GM12878 (cell line): ENCODE data around the gene THOC6. TPM values are rescaled to one million over a fixed set of nuclear protein-coding genes. Genes with fewer than 3 reads are reported as not detected.

ENCODE experiments used
- ATAC-seq: fragments of 200-7000 bp; cut with Tn5 transposase; 3 replicates; pipeline ENCODE4 v1.9.1; 2020; ENCODE audit warnings: mild to moderate bottlenecking, moderate library complexity
- BruUV-seq: library from RNA; stranded (reverse); fragments of 400-500 nt; replicated peaks from 2 replicates; lab custom pipeline; 2021; lab: Mats Ljungman, UMichigan
- CTCF ChIA-PET: fragments of 300-600 bp; sonication (Branson Sonifier 250); formaldehyde crosslinking; extraction: SDS; loops from one replicate; lab custom pipeline; 2021; ENCODE audit warnings: inconsistent platforms; lab: Yijun Ruan, JAX
- POLR2A ChIA-PET: fragments of 350-600 bp; formaldehyde crosslinking; extraction: SDS; loops from one replicate; lab custom pipeline; 2021; ENCODE audit warnings: inconsistent platforms; lab: Charles Lee
- RAD21 ChIA-PET: fragments of 300-600 bp; sonication (Branson Sonifier 250); formaldehyde crosslinking; loops from one replicate; lab custom pipeline; 2023; ENCODE audit warnings: antibody characterized with exemption; ENCODE audit not compliant: unreplicated experiment; lab: Charles Lee
- SMC1A ChIA-PET: fragments of 300-600 bp; sonication (Branson Sonifier 250); formaldehyde crosslinking; loops from one replicate; lab custom pipeline; 2023; ENCODE audit not compliant: unreplicated experiment, uncharacterized antibody; lab: Charles Lee
- DNase-seq: peaks from one replicate; pipeline ENCODE4 v3.0.0-alpha.2; 2011; ENCODE audit warnings: low read depth, low spot score
- FAIRE-seq: peaks from 3 replicates; lab custom pipeline; 2011; peaks lifted over from hg19 to GRCh38; lab: Jason Lieb, UNC
- H2AFZ ChIP-seq: 2 replicates; pipeline ENCODE4 v1.6.0; 2011; ENCODE audit warnings: low read depth, low read length, control low read depth; ENCODE audit not compliant: control insufficient read depth
- H3K27ac ChIP-seq: 2 replicates; pipeline ENCODE4 v1.5.1; 2011; ENCODE audit warnings: control low read depth; ENCODE audit not compliant: control insufficient read depth, insufficient read depth
- H3K27me3 ChIP-seq, 2 experiments: replicated peaks in 1 of 2; 2 replicates each; pipeline versions ENCODE4 v1.6.0 to v1.6.1; 2011; ENCODE audit warnings: low read length in 1 of 2; ENCODE audit not compliant: control insufficient read depth in 2 of 2, insufficient read depth in 2 of 2
- H3K36me3 ChIP-seq, 2 experiments: 2 replicates each; pipeline ENCODE4 v1.5.1; 2011; ENCODE audit warnings: low read length in 1 of 2; ENCODE audit not compliant: control insufficient read depth in 2 of 2, insufficient read depth in 2 of 2
- H3K4me1 ChIP-seq: 2 replicates; pipeline ENCODE4 v1.6.1; 2011; ENCODE audit warnings: mild to moderate bottlenecking, low read length, moderate library complexity, mixed read lengths; ENCODE audit not compliant: control insufficient read depth, insufficient read depth
- H3K4me2 ChIP-seq: 2 replicates; pipeline ENCODE4 v1.6.0; 2011; ENCODE audit warnings: control low read depth; ENCODE audit not compliant: control insufficient read depth, insufficient read depth
- H3K4me3 ChIP-seq: fragments of 200-600 bp; sonication (generic); 2 replicates; pipeline ENCODE4 v1.5.1; 2016
- H3K79me2 ChIP-seq: 2 replicates; pipeline ENCODE4 v1.6.0; 2011; ENCODE audit warnings: low read length; ENCODE audit not compliant: control insufficient read depth, insufficient read depth
- H3K9ac ChIP-seq: 2 replicates; pipeline ENCODE4 v1.8.0; 2011; ENCODE audit warnings: low read length, control low read depth, mixed read lengths; ENCODE audit not compliant: control insufficient read depth, insufficient read depth
- H3K9me3 ChIP-seq: replicated peaks from 3 replicates; pipeline ENCODE4 v1.5.1; 2011; ENCODE audit warnings: mild to moderate bottlenecking, low read length; ENCODE audit not compliant: control insufficient read depth, insufficient read depth
- H4K20me1 ChIP-seq: 2 replicates; pipeline ENCODE4 v1.6.0; 2011; ENCODE audit not compliant: control insufficient read depth, insufficient read depth
- BMI1 ChIP-seq: fragments of 450-650 bp; IDR thresholded peaks from 2 replicates; pipeline ENCODE4 v1.6.1; 2016; ENCODE audit warnings: mild to moderate bottlenecking, moderate library complexity, borderline replicate concordance
- CBX3 ChIP-seq: fragments of 200-600 bp; sonication (generic); IDR thresholded peaks from 2 replicates; pipeline ENCODE4 v1.6.1; 2016; ENCODE audit warnings: low read depth, borderline replicate concordance
- JUNB ChIP-seq: IDR thresholded peaks from 2 replicates; pipeline ENCODE4 v1.6.1; 2016; ENCODE audit warnings: antibody characterized with exemption, mild to moderate bottlenecking
- MYB ChIP-seq: fragments of 150-350 bp; IDR thresholded peaks from 2 replicates; pipeline ENCODE4 v1.6.1; 2014; ENCODE audit warnings: mild to moderate bottlenecking, low read depth, low read length, borderline replicate concordance
- TARDBP ChIP-seq: IDR thresholded peaks from 2 replicates; pipeline ENCODE4 v1.6.1; 2016; ENCODE audit warnings: borderline replicate concordance
- ZBTB4 ChIP-seq: fragments of 450-650 bp; formaldehyde crosslinking; IDR thresholded peaks from 2 replicates; pipeline ENCODE4 v1.4.0; 2022; ENCODE audit warnings: mild to moderate bottlenecking, moderate library complexity
- ZNF274 ChIP-seq: IDR thresholded peaks from one replicate; pipeline ENCODE4 v1.8.0; 2011; ENCODE audit not compliant: insufficient read length, insufficient read depth
- WGBS: methylation state at CpG from one replicate; pipeline ENCODE4 v1.1.6; 2016; ENCODE audit warnings: low lambda C conversion rate; ENCODE audit not compliant: insufficient replicate concordance, insufficient coverage; ENCODE audit errors: missing lambda C conversion rate; 5-methylcytosine and 5-hydroxymethylcytosine counted together
- in situ Hi-C: fragments of 300-500 bp; cut with MboI; formaldehyde crosslinking; loops from 9 replicates; pipeline ENCODE4 v1.14.3; 2018; ENCODE audit warnings: mixed read lengths
- intact Hi-C: fragments of 100-400 bp; cut with micrococcal nuclease; formaldehyde crosslinking; loops from one replicate; pipeline ENCODE4 v1.14.2; 2022; ENCODE audit not compliant: unreplicated experiment
- polyA plus RNA-seq, 11 experiments: library from polyadenylated mRNA; depleted of rRNA in 4 of 11; unstranded in 6 of 11; stranded (reverse) in 5 of 11; fragments of >200 nt; fragmentation: Nextera tagmentation in 4 of 11; fragmentation: Illumina TruSeq in 1 of 11; extraction: Ambion mirVana in 4 of 11; extraction: Trizol in 1 of 11; gene quantifications; 1 replicate in 1 of 11; 2 replicates in 10 of 11; pipeline versions ENCODE4 v1.2.1 to v1.2.3, GENCODE V29; 2011 to 2016; ENCODE audit warnings: inconsistent platforms in 2 of 11, missing spikeins in 2 of 11, low read depth in 1 of 11
- total RNA-seq, 4 experiments: library from RNA; depleted of rRNA in 3 of 4; stranded (reverse); fragments of >200 nt in 3 of 4; fragmentation: Illumina TruSeq in 1 of 4; extraction: Trizol in 1 of 4; gene quantifications; 2 replicates each; pipeline versions ENCODE4 v1.2.1 to v1.2.3, GENCODE V29; 2013 to 2021
- TF ChIP-seq, protein P1 (sequence below): fragments of 450-650 bp; IDR thresholded peaks from 2 replicates; pipeline ENCODE4 v1.6.1; 2017; ENCODE audit warnings: borderline replicate concordance
- TF ChIP-seq, protein P2 (sequence below): fragments of 450-650 bp; conservative IDR thresholded peaks from 2 replicates; pipeline ENCODE4 v1.6.1; 2017; ENCODE audit warnings: mild to moderate bottlenecking, moderate library complexity

Gene THOC6
- total and polyA plus RNA-seq, 10 of the 15 experiments (the other 5 are each of a cell fraction or from before 2014, with no cell fraction given), result 1.0 to 54.4 (median 27.9) TPM

GRCh38 chr16:3013491-3013951 is 10.3 kb upstream of the THOC6 start:
- no peaks in the 10 kb centered on the region for H3K36me3 ChIP-seq
- no peak overlapping the region for H3K9ac ChIP-seq
- WGBS, result 70% methylated on average over 24 of the region's 27 CpGs
- ChIA-PET CTCF (interaction anchor here (0.6 to 0.9 kb wide), 2 partner anchors 15 to 19 kb away, joined by 3 read pairs; no protein-coding TSS in a partner anchor), SMC1A (no interaction called here), POLR2A (no interaction called here), RAD21 (no interaction called here)
- no peak overlapping the region for H3K4me2 ChIP-seq
- H3K4me1 ChIP-seq, result no peaks in the 10 kb centered on the region; the same call in 1 of the 2 replicates
- H3K79me2 ChIP-seq, result no peaks in the 10 kb centered on the region
- intact Hi-C loops (no loop called here), in situ Hi-C loops (no loop called here)
- DNase-seq, result no peak
- H4K20me1 ChIP-seq, result no peaks in the 10 kb centered on the region
- BruUV-seq, result no TSS peak
- H3K27me3 ChIP-seq, result peaks cover 0 to 10% of the 10 kb centered on the region in 2 experiments
- ATAC-seq, result no peak
- TF ChIP-seq ZNF274, result no peak
- TF ChIP-seq MYB, result no peak
- no peak for TF ChIP-seq TARDBP
- H3K9me3 ChIP-seq, result no peaks in the 10 kb centered on the region
- no peak for FAIRE-seq
- H3K4me3 ChIP-seq, result no peak overlapping the region
- no peak overlapping the region for H3K27ac ChIP-seq
- no peak overlapping the region for H2AFZ ChIP-seq

GRCh38 chr16:3013998-3014690 is 9.7 kb upstream of the THOC6 start:
- Histone ChIP-seq H3K9me3 (no peaks in the 10 kb centered on the region), H3K27ac (no peak overlapping the region), H3K79me2 (no peaks in the 10 kb centered on the region), H3K27me3 (peaks cover 0 to 10% of the 10 kb centered on the region in 2 experiments), H3K9ac (no peak overlapping the region), H4K20me1 (no peaks in the 10 kb centered on the region), H3K36me3 (no peaks in the 10 kb centered on the region), H3K4me2 (no peak overlapping the region), H3K4me1 (no peaks in the 10 kb centered on the region), H3K4me3 (no peak overlapping the region), H2AFZ (no peak overlapping the region)
- POLR2A ChIA-PET, result no interaction called here
- ATAC-seq, result no peak
- no peak for FAIRE-seq
- RAD21 ChIA-PET, result no interaction called here
- BruUV-seq, result no TSS peak
- CTCF ChIA-PET, result interaction anchor here (0.6 to 1.3 kb wide), 4 partner anchors 8 to 20 kb away, joined by 3 to 4 read pairs (median 3); no protein-coding TSS in a partner anchor
- SMC1A ChIA-PET, result no interaction called here
- no peak for DNase-seq
- in situ Hi-C loops (no loop called here), intact Hi-C loops (no loop called here)
- 42% methylated on average over 12 of the region's 12 CpGs for WGBS
- TF ChIP-seq BMI1 (no peak), CBX3 (no peak), ZBTB4 (CRISPR knock-in tag) (no peak), JUNB (no peak)
- TF ChIP-seq, protein P1, sequence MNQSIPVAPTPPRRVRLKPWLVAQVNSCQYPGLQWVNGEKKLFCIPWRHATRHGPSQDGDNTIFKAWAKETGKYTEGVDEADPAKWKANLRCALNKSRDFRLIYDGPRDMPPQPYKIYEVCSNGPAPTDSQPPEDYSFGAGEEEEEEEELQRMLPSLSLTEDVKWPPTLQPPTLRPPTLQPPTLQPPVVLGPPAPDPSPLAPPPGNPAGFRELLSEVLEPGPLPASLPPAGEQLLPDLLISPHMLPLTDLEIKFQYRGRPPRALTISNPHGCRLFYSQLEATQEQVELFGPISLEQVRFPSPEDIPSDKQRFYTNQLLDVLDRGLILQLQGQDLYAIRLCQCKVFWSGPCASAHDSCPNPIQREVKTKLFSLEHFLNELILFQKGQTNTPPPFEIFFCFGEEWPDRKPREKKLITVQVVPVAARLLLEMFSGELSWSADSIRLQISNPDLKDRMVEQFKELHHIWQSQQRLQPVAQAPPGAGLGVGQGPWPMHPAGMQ, result no peak
- TF ChIP-seq, protein P2, sequence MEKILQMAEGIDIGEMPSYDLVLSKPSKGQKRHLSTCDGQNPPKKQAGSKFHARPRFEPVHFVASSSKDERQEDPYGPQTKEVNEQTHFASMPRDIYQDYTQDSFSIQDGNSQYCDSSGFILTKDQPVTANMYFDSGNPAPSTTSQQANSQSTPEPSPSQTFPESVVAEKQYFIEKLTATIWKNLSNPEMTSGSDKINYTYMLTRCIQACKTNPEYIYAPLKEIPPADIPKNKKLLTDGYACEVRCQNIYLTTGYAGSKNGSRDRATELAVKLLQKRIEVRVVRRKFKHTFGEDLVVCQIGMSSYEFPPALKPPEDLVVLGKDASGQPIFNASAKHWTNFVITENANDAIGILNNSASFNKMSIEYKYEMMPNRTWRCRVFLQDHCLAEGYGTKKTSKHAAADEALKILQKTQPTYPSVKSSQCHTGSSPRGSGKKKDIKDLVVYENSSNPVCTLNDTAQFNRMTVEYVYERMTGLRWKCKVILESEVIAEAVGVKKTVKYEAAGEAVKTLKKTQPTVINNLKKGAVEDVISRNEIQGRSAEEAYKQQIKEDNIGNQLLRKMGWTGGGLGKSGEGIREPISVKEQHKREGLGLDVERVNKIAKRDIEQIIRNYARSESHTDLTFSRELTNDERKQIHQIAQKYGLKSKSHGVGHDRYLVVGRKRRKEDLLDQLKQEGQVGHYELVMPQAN, result no peak
